Neural cell (in vitro differentiated cells): Measurements from ENCODE around the gene NEDD4L.

Experiments
- CTCF ChIP-seq: fragments of 450-650 bp; IDR thresholded peaks from 2 replicates; pipeline ENCODE4 v1.5.1; 2014; ENCODE audit warnings: antibody characterized with exemption, mild to moderate bottlenecking, moderate library complexity; ENCODE audit not compliant: poor library complexity, severe bottlenecking
- EP300 ChIP-seq: fragments of 450-650 bp; conservative IDR thresholded peaks from 2 replicates; pipeline ENCODE4 v1.6.1; 2014; ENCODE audit warnings: antibody characterized with exemption, mild to moderate bottlenecking, moderate library complexity; ENCODE audit not compliant: poor library complexity, severe bottlenecking
- EZH2 ChIP-seq: fragments of 200-600, 300-800 bp; shearing (Covaris generic), sonication (generic); IDR thresholded peaks from 2 replicates; pipeline ENCODE4 v1.6.1; 2014; ENCODE audit warnings: antibody characterized with exemption, low read length, borderline replicate concordance, mild to moderate bottlenecking; ENCODE audit not compliant: insufficient read depth, poor library complexity, severe bottlenecking
- POLR2AphosphoS5 ChIP-seq: IDR thresholded peaks from 2 replicates; pipeline ENCODE4 v1.6.1; 2012
- RAD21 ChIP-seq: fragments of 450-650 bp; conservative IDR thresholded peaks from 2 replicates; pipeline ENCODE4 v1.6.1; 2014; ENCODE audit warnings: antibody characterized with exemption, mild to moderate bottlenecking, moderate library complexity
- SMC3 ChIP-seq: fragments of 450-650 bp; conservative IDR thresholded peaks from 2 replicates; pipeline ENCODE4 v1.6.1; 2014; ENCODE audit warnings: antibody characterized with exemption, mild to moderate bottlenecking, moderate library complexity; ENCODE audit not compliant: poor library complexity
- TAF1 ChIP-seq: IDR thresholded peaks from 2 replicates; pipeline ENCODE4 v1.6.1; 2012; ENCODE audit warnings: low read depth
- TF ChIP-seq, protein P1 (sequence below): IDR thresholded peaks from 2 replicates; pipeline ENCODE4 v1.6.1; 2012; ENCODE audit warnings: borderline replicate concordance

DNA sequence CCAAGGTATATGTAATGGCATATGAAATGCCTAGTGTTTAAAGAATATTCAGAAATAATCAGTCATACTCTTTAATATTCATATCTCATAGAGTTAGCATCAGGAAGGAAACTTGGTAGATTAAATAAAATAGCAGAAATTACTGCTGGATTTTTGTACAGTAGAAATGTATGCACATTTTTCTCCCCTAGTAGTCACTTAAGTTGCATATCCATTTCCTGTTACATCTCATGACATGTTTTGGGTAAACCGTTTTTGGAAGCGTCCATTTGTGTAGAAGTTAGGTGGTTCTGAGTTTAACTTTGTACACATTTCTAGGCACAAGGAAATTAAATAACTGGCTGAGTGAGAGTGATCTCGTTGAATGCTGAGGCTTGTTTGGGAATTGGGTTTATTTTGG is 21.9 kb downstream of the NEDD4L start:
- TF ChIP-seq CTCF: no peak
- no peak for TF ChIP-seq RAD21
- TF ChIP-seq TAF1: no peak
- no peak for TF ChIP-seq POLR2AphosphoS5
- TF ChIP-seq EZH2: no peak
- no peak for TF ChIP-seq EP300
- TF ChIP-seq, protein P1, sequence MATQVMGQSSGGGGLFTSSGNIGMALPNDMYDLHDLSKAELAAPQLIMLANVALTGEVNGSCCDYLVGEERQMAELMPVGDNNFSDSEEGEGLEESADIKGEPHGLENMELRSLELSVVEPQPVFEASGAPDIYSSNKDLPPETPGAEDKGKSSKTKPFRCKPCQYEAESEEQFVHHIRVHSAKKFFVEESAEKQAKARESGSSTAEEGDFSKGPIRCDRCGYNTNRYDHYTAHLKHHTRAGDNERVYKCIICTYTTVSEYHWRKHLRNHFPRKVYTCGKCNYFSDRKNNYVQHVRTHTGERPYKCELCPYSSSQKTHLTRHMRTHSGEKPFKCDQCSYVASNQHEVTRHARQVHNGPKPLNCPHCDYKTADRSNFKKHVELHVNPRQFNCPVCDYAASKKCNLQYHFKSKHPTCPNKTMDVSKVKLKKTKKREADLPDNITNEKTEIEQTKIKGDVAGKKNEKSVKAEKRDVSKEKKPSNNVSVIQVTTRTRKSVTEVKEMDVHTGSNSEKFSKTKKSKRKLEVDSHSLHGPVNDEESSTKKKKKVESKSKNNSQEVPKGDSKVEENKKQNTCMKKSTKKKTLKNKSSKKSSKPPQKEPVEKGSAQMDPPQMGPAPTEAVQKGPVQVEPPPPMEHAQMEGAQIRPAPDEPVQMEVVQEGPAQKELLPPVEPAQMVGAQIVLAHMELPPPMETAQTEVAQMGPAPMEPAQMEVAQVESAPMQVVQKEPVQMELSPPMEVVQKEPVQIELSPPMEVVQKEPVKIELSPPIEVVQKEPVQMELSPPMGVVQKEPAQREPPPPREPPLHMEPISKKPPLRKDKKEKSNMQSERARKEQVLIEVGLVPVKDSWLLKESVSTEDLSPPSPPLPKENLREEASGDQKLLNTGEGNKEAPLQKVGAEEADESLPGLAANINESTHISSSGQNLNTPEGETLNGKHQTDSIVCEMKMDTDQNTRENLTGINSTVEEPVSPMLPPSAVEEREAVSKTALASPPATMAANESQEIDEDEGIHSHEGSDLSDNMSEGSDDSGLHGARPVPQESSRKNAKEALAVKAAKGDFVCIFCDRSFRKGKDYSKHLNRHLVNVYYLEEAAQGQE: no peak
- no peak for TF ChIP-seq SMC3
